ENCODE measurements around the gene CYTH4.

CYTH4 gene

GRCh38 chr22:37277384-37277783 lies 4.9 kb upstream of the CYTH4 start:
- no peak for TF ChIP-seq SUZ12 (IDR thresholded peaks at IDR 0.05)
- TF ChIP-seq L3MBTL2 (conservative IDR thresholded peaks at IDR 0.05), result no peak
- no peak for TF ChIP-seq FOXK2 (IDR thresholded peaks at IDR 0.05)
- no peak for TF ChIP-seq SP1 (IDR thresholded peaks at IDR 0.05)
- TF ChIP-seq CTBP1 (IDR thresholded peaks at IDR 0.05; ENCODE audit: borderline replicate concordance), result no peak
- no peak for TF ChIP-seq ARNT (IDR thresholded peaks at IDR 0.05)
- no peak for TF ChIP-seq ELF4 (IDR thresholded peaks at IDR 0.05)
- no peak for TF ChIP-seq HDGF (IDR thresholded peaks at IDR 0.05; ENCODE audit: borderline replicate concordance)
- TF ChIP-seq, protein P1, sequence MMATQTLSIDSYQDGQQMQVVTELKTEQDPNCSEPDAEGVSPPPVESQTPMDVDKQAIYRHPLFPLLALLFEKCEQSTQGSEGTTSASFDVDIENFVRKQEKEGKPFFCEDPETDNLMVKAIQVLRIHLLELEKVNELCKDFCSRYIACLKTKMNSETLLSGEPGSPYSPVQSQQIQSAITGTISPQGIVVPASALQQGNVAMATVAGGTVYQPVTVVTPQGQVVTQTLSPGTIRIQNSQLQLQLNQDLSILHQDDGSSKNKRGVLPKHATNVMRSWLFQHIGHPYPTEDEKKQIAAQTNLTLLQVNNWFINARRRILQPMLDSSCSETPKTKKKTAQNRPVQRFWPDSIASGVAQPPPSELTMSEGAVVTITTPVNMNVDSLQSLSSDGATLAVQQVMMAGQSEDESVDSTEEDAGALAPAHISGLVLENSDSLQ (IDR thresholded peaks at IDR 0.05), result no peak
- no peak for TF ChIP-seq NFRKB (IDR thresholded peaks at IDR 0.05)
- no peak for TF ChIP-seq BHLHE40 (IDR thresholded peaks at IDR 0.05; ENCODE audit: borderline replicate concordance)
- no peak for TF ChIP-seq LEF1 (IDR thresholded peaks at IDR 0.05; ENCODE audit: borderline replicate concordance)
- no peak for TF ChIP-seq ZNF384 (IDR thresholded peaks at IDR 0.05)
- no peak for TF ChIP-seq TARDBP (IDR thresholded peaks at IDR 0.05)
- TF ChIP-seq FOXA1 (IDR thresholded peaks at IDR 0.05), result no peak
- TF ChIP-seq FOXM1 (IDR thresholded peaks at IDR 0.05; ENCODE audit: borderline replicate concordance), result no peak
- no peak for DNase-seq (ENCODE audit: extremely low spot score)
- ChIA-PET POLR2A (no interaction called here), CTCF (interaction anchor here (0.6 kb wide), 1 partner anchor 78 kb away, joined by 3 read pairs; no protein-coding TSS in a partner anchor)

DNA sequence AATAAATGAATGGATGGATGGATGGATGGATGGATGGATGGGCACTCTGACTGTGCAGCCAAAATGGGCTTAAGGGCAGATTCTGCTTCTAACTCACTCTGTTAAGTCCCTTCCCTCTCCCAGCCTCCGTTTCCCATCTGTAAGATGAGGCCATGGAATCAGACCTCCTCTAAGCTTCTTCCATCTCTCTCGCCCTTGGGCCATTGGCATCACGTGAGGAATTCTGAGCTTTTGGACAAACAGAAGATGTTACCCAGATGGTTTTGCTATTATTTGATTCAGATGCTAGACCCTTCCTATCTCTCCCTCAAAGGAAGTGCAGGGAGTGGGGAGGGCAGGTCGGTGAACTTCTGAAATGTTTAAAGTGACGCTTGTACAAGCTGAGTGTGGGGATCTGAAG lies 4.0 kb upstream of the CYTH4 start:
- ChIA-PET POLR2A (no interaction called here), CTCF (interaction anchor here (0.5 kb wide), 1 partner anchor 1046 kb away, joined by 4 read pairs; no protein-coding TSS in a partner anchor)
- TF ChIP-seq, protein P1 (IDR thresholded peaks at IDR 0.05), result no peak
- TF ChIP-seq SP1 (IDR thresholded peaks at IDR 0.05), result no peak
- no peak for TF ChIP-seq ARNT (IDR thresholded peaks at IDR 0.05)
- no peak for TF ChIP-seq SUZ12 (IDR thresholded peaks at IDR 0.05)
- no peak for TF ChIP-seq FOXK2 (IDR thresholded peaks at IDR 0.05)
- DNase-seq (ENCODE audit: extremely low spot score), result no peak

- POLR2A ChIA-PET, result no interaction called here
- DNase-seq (ENCODE audit: extremely low spot score), result no peak
- CTCF ChIA-PET, result no interaction called here
Measured at GRCh38 chr22:37279331-37280181, 2.8 kb upstream of the CYTH4 start.

GRCh38 chr22:37280718-37281117 lies 1.6 kb upstream of the CYTH4 start:
- no peak for DNase-seq (ENCODE audit: extremely low spot score)
- POLR2A ChIA-PET, result no interaction called here
- TF ChIP-seq TARDBP (IDR thresholded peaks at IDR 0.05) (no peak), HDGF (IDR thresholded peaks at IDR 0.05; ENCODE audit: borderline replicate concordance) (no peak), ELF4 (IDR thresholded peaks at IDR 0.05) (no peak), LEF1 (IDR thresholded peaks at IDR 0.05; ENCODE audit: borderline replicate concordance) (no peak)
- CTCF ChIA-PET, result no interaction called here

More at GRCh38 chr22:37279331-37280181, 2.8 kb upstream of the CYTH4 start:
- TF ChIP-seq FOXM1 (IDR thresholded peaks at IDR 0.05; ENCODE audit: borderline replicate concordance) (no peak), ELF4 (IDR thresholded peaks at IDR 0.05) (no peak), CTBP1 (IDR thresholded peaks at IDR 0.05; ENCODE audit: borderline replicate concordance) (no peak)

GRCh38 chr22:37281195-37281594 lies 1.1 kb upstream of the CYTH4 start:
- no peak for TF ChIP-seq CTBP1 (IDR thresholded peaks at IDR 0.05; ENCODE audit: borderline replicate concordance)
- TF ChIP-seq FOXA1 (IDR thresholded peaks at IDR 0.05), result no peak
- TF ChIP-seq SUZ12 (IDR thresholded peaks at IDR 0.05), result no peak
- TF ChIP-seq SP1 (IDR thresholded peaks at IDR 0.05), result no peak
- no peak for TF ChIP-seq ZNF384 (IDR thresholded peaks at IDR 0.05)
- TF ChIP-seq L3MBTL2 (conservative IDR thresholded peaks at IDR 0.05), result no peak
- TF ChIP-seq, protein P1 (IDR thresholded peaks at IDR 0.05), result no peak
- no peak for TF ChIP-seq NFRKB (IDR thresholded peaks at IDR 0.05)
- DNase-seq (ENCODE audit: extremely low spot score), result no peak
- CTCF ChIA-PET, result no interaction called here
- POLR2A ChIA-PET, result no interaction called here

DNA sequence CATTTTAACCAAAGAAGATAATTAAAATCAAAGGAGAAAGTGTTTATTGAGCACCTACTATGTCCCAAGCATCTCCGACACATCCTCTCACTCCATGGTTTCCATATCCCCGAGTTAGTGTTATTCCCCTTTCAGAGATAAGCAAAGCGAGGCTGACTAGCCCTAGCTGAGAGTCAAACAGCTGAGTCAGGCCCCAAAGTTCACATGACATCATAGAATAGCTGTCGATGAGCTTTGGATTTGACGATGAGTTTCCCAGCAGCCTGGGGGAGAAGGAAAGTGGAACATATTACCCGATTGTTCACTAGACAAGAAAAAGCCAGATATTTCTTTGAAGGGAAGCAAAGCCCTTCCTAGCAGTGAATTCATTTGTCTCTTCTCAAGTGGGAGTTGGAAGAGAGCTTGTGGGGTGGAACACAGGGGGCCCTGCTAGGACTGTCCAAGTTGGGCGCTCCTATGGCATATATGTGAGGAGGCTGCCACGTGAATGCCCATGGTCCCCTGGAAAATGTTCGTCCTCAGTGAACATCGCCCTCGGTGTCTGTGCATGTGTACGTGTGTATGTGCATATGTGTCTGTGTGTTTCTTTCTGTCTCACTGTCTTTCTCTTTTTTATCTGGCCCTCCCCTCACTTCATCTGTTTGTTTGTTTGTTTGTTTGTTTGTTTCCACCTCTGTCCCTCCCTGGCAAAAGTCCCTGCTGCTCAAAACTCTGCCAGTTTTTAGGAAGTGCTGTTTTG lies 493 bp upstream of the CYTH4 start:
- TF ChIP-seq, protein P1 (IDR thresholded peaks at IDR 0.05), result no peak
- TF ChIP-seq NFRKB (IDR thresholded peaks at IDR 0.05) (no peak), L3MBTL2 (conservative IDR thresholded peaks at IDR 0.05) (no peak), FOXK2 (IDR thresholded peaks at IDR 0.05) (no peak), ZNF384 (IDR thresholded peaks at IDR 0.05) (no peak), LEF1 (IDR thresholded peaks at IDR 0.05; ENCODE audit: borderline replicate concordance) (no peak), TARDBP (IDR thresholded peaks at IDR 0.05) (no peak), BHLHE40 (IDR thresholded peaks at IDR 0.05; ENCODE audit: borderline replicate concordance) (no peak), FOXM1 (IDR thresholded peaks at IDR 0.05; ENCODE audit: borderline replicate concordance) (no peak), HDGF (IDR thresholded peaks at IDR 0.05; ENCODE audit: borderline replicate concordance) (no peak), FOXA1 (IDR thresholded peaks at IDR 0.05) (no peak), ELF4 (IDR thresholded peaks at IDR 0.05) (no peak), SP1 (IDR thresholded peaks at IDR 0.05) (no peak), ARNT (IDR thresholded peaks at IDR 0.05) (no peak), CTBP1 (IDR thresholded peaks at IDR 0.05; ENCODE audit: borderline replicate concordance) (no peak), SUZ12 (IDR thresholded peaks at IDR 0.05) (no peak)
- POLR2A ChIA-PET, result no interaction called here
- CTCF ChIA-PET, result no interaction called here
- no peak for DNase-seq (ENCODE audit: extremely low spot score)
